ENCODE results near the gene GRAP2. TPM values are rescaled to one million over a fixed set of nuclear protein-coding genes. Genes with fewer than 3 reads are reported as not detected.

Gene GRAP2
- total and polyA plus RNA-seq, 9 of the 15 experiments (the other 6 are each of a cell fraction or from before 2014, with no cell fraction given) = 4.8 to 88.7 (median 60.4) TPM

DNA sequence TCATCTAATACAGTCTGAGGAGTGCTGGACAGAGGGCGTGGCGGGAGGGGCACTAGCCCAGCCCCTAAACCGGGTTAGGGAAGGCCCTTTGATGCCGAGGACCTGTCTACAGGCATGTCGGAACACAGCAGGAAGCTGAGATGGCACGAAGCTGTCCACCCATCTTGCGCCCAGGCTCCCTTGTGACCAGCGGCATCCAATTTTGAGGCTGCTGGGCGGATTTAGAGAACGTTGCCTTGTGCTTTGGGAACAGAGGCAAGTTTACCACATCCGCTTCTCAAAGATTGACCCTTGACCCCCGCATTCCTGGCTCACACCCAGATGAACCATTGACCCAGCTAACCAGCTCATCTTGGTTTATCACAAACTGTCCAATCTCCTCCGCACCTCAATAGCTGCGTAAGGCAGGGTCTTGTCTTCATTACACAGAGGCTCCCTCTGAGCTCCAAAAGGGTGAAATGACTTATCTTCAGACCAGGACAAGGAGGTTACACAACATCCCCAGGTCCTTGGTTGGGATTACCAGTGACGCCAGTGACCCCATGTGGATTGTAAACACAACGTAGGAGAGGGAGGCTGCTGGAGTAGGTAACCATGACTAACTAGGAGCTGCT, 98.4 kb downstream of the GRAP2 start (continued):
- TF ChIP-seq, protein P1, sequence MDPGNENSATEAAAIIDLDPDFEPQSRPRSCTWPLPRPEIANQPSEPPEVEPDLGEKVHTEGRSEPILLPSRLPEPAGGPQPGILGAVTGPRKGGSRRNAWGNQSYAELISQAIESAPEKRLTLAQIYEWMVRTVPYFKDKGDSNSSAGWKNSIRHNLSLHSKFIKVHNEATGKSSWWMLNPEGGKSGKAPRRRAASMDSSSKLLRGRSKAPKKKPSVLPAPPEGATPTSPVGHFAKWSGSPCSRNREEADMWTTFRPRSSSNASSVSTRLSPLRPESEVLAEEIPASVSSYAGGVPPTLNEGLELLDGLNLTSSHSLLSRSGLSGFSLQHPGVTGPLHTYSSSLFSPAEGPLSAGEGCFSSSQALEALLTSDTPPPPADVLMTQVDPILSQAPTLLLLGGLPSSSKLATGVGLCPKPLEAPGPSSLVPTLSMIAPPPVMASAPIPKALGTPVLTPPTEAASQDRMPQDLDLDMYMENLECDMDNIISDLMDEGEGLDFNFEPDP (CRISPR knock-in tag; IDR thresholded peaks at IDR 0.05) = no peak
- no peak for TF ChIP-seq ZNF347 (CRISPR knock-in tag; IDR thresholded peaks at IDR 0.05; ENCODE audit: low read depth)
- no peak for TF ChIP-seq NCOA4 (IDR thresholded peaks at IDR 0.05; ENCODE audit: partially characterized antibody)
- no peak for TF ChIP-seq MCM3 (IDR thresholded peaks at IDR 0.05)
- TF ChIP-seq NR2C2 (CRISPR knock-in tag; IDR thresholded peaks at IDR 0.05) = peak; percentile 90
- TF ChIP-seq NR2C2 (tag; IDR thresholded peaks at IDR 0.05) = peak; percentile 95
- no peak for TF ChIP-seq CAMTA2 (CRISPR knock-in tag; conservative IDR thresholded peaks at IDR 0.05)
- TF ChIP-seq ZNF766 (CRISPR knock-in tag; conservative IDR thresholded peaks at IDR 0.05) = 0 out of 2 replicates have a peak, but pooled peaks have one; percentile 69
- no peak for TF ChIP-seq ZNF668 (CRISPR knock-in tag; IDR thresholded peaks at IDR 0.05)
- TF ChIP-seq, protein P2, sequence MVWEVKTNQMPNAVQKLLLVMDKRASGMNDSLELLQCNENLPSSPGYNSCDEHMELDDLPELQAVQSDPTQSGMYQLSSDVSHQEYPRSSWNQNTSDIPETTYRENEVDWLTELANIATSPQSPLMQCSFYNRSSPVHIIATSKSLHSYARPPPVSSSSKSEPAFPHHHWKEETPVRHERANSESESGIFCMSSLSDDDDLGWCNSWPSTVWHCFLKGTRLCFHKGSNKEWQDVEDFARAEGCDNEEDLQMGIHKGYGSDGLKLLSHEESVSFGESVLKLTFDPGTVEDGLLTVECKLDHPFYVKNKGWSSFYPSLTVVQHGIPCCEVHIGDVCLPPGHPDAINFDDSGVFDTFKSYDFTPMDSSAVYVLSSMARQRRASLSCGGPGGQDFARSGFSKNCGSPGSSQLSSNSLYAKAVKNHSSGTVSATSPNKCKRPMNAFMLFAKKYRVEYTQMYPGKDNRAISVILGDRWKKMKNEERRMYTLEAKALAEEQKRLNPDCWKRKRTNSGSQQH (CRISPR knock-in tag; IDR thresholded peaks at IDR 0.05) = no peak
- TF ChIP-seq KLF13 (tag; IDR thresholded peaks at IDR 0.05; ENCODE audit: borderline replicate concordance, low read depth) = no peak
- peak; percentile 94 for TF ChIP-seq NFIC (IDR thresholded peaks at IDR 0.05)
- TF ChIP-seq SLC30A9 (CRISPR knock-in tag; IDR thresholded peaks at IDR 0.05) = no peak
- no peak for TF ChIP-seq ZNF174 (CRISPR knock-in tag; IDR thresholded peaks at IDR 0.05)
- no peak for TF ChIP-seq TRIM25 (IDR thresholded peaks at IDR 0.05; ENCODE audit: borderline replicate concordance)
- TF ChIP-seq ZNF311 (CRISPR knock-in tag; IDR thresholded peaks at IDR 0.05) = no peak
- TF ChIP-seq UBTF (IDR thresholded peaks at IDR 0.05; ENCODE audit: borderline replicate concordance in 1 of 2, low read depth in 2 of 2, low read length in 2 of 2) = no peak
- TF ChIP-seq ZNF57 (CRISPR knock-in tag; IDR thresholded peaks at IDR 0.05) = no peak
- TF ChIP-seq, protein P3, sequence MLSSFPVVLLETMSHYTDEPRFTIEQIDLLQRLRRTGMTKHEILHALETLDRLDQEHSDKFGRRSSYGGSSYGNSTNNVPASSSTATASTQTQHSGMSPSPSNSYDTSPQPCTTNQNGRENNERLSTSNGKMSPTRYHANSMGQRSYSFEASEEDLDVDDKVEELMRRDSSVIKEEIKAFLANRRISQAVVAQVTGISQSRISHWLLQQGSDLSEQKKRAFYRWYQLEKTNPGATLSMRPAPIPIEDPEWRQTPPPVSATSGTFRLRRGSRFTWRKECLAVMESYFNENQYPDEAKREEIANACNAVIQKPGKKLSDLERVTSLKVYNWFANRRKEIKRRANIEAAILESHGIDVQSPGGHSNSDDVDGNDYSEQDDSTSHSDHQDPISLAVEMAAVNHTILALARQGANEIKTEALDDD (IDR thresholded peaks at IDR 0.05) = peak; percentile 100
- no peak for TF ChIP-seq PHB (CRISPR knock-in tag; IDR thresholded peaks at IDR 0.05)
- TF ChIP-seq NEUROD1 (IDR thresholded peaks at IDR 0.05; ENCODE audit: borderline replicate concordance, low read depth, low read length, partially characterized antibody) = no peak
- no peak for TF ChIP-seq ZC3H11A (IDR thresholded peaks at IDR 0.05; ENCODE audit: low read depth, low read length)

Data from K562 (cell line).